ENCODE data around the gene RFTN1. TPM values are rescaled to one million over a fixed set of nuclear protein-coding genes. Genes with fewer than 3 reads are reported as not detected.

Gene RFTN1
- total and polyA plus RNA-seq, 2 of the 8 experiments (the other 6 are each of a cell fraction or from before 2014, with no cell fraction given), result 4.6 to 6.7 TPM

- TF ChIP-seq CTCF (IDR thresholded peaks at IDR 0.05; ENCODE audit: control extremely low read depth in 1 of 3, insufficient read depth in 1 of 3, low read depth in 1 of 3, low read length in 3 of 3) (no peak), SP1 (IDR thresholded peaks at IDR 0.05; ENCODE audit: low read depth, low read length) (no peak), POU5F1 (IDR thresholded peaks at IDR 0.05; ENCODE audit: low read depth, low read length) (no peak), KDM1A (IDR thresholded peaks at IDR 0.05; ENCODE audit: borderline replicate concordance, low read length) (no peak), BRCA1 (IDR thresholded peaks at IDR 0.05; ENCODE audit: low read depth, low read length) (no peak), CREB1 (IDR thresholded peaks at IDR 0.05) (no peak), CHD7 (IDR thresholded peaks at IDR 0.05; ENCODE audit: insufficient replicate concordance, low read length) (no peak), SIX5 (IDR thresholded peaks at IDR 0.05; ENCODE audit: low read depth, low read length) (no peak)
Observed at GRCh38 chr3:16394639-16395038, 118.9 kb downstream of the RFTN1 start (continued).

All from H1 (cell line).